SK-N-DZ (cell line): ENCODE data around the gene DENND1B.
"Not testable (repeated sequence)": the region's sequence is repeated elsewhere in the genome, so short reads cannot be mapped to it uniquely, and the experiment has no call there.

Experiments
- DNase-seq: peaks from one replicate; pipeline ENCODE4 v3.0.0-alpha.2; 2015; ENCODE audit warnings: low spot score

Gene DENND1B

GRCh38 chr1:197632005-197632404 lies 143.3 kb downstream of the DENND1B start:
- DNase-seq: no peak

GRCh38 chr1:197622371-197622770 lies 152.9 kb downstream of the DENND1B start:
- no peak for DNase-seq

DNA sequence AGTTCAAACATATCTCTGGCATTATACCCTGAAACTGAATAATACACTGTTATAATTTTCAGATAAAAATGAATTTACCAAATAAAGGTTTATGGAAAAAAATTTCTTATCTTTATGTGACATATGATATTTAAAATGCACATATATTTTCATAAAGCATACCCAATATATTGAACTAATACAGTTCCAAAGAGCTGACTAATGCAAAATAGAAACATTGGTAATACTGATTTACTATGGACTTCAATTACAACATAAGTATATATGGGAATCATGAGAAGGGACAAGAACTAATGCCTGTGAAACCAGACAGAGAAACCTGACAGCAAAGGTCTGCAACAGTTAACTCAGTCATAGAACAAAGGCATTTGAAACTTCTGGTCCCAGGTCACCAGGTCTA lies 153.5 kb downstream of the DENND1B start:
- no peak for DNase-seq

- DNase-seq: no peak
These were observed 154.5 kb downstream of the DENND1B start for GRCh38 chr1:197620714-197621163.

- DNase-seq: no peak
These were observed 156.2 kb downstream of the DENND1B start for GRCh38 chr1:197619008-197619640.

GRCh38 chr1:197618061-197618460 lies 157.2 kb downstream of the DENND1B start:
- DNase-seq: no peak

- DNase-seq: no peak
These were observed 159.6 kb downstream of the DENND1B start for GRCh38 chr1:197615693-197616011.

DNA sequence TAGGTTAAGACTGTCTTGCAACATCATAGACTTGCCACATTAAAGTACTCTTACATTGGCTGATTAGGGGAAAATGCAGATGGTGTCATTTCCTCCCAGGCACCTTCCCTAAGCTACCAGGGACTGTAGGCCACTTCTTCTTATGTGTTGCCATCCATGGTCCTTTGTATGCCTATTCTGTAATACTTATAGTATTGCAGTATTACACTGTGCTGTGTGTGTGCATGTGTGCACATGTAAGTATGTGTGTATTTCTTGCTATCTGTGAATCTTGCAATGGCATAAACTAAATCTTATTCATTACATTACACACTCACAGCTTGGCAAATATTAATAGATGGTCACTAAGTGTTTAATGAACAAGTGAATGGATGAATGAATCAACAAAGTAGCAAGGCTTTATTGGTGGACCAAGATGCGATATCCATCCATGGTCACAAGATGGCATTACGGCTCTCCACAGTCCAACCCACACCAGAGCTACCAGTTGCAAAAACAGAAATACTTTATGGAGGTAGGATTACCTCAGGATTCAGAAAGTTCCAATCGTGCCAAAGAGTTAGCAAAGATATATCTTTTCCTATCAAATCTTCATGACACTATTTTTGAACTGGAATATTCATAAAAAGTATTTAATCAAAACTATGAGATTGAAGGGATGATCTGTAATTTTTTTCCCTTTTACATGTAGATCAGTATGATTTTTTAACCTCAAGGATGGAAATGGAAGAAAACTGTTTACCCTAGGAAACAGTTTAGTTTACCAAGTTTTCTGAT lies 160.2 kb downstream of the DENND1B start:
- DNase-seq: peak; percentile 31

DNA sequence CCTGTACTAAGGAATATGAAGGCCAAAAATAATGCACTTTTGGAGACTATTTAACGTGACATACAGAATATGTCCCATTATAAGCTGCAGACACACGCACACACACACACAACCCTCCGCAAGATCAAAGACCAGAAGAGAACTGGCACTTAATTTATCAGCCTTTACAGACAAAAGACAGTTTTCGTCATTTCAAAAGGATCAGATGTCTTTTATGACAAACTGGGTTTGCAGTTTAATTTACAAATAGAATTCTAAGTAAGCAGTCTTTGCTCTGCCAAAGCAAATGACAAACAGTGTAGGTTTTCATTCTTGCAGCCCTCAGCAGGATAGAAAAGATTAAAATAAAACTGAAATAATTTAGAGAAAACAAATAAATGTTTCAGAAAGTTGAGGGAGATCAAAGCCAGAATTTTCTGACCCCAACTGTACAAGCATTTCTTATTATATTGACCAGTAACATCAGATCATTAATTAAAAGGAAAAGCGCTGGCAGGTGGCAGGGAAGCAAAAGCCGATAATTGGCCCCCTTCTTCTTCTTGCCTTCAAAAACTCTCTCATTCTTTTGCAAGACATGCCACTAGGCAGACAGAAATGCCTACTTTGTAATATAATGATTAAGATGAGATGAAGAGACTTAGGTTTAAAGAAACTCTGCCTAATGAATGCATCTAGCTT lies 169.0 kb downstream of the DENND1B start:
- no peak for DNase-seq

- DNase-seq: no peak
These were observed 171.0 kb downstream of the DENND1B start for GRCh38 chr1:197604302-197604701.

DNA sequence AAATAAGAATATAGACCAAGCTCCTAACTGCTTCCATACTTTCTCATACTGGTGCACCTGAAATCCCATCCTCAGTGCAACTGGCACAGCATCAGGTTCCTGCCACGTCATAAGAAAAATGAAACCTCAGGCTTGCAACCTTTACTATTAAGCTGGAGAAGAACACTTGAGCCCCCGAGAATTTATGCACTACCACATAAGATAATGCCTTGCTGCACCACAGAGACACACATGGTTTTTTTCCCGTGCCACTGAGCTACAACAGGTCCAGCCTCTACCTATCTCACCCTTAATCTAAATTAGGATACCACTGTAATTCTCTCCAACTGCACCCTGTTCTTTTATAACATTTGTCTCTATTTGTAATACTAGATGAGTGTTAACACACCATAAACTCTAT lies 174.5 kb downstream of the DENND1B start:
- no peak for DNase-seq

DNA sequence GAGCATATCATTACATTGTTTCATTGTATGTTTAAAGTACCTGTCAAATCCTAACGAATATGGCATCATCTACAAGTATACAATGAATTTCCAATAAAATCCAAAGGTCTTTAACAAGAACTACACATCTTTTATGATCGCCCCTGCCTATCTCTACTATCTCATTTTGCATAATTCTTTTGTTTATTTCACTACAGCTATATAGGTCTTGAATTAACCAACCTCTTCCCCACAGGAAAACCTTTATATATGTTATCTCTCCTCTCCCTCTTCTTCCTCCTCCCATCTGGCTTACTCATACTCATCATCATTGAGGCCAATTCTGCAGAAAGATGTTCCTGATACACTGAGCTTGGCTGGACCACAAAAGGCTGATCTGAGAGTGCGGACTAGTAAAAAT lies 175.5 kb downstream of the DENND1B start:
- no peak for DNase-seq

- no peak for DNase-seq
These were observed 176.3 kb downstream of the DENND1B start for GRCh38 chr1:197598935-197599334.

DNA sequence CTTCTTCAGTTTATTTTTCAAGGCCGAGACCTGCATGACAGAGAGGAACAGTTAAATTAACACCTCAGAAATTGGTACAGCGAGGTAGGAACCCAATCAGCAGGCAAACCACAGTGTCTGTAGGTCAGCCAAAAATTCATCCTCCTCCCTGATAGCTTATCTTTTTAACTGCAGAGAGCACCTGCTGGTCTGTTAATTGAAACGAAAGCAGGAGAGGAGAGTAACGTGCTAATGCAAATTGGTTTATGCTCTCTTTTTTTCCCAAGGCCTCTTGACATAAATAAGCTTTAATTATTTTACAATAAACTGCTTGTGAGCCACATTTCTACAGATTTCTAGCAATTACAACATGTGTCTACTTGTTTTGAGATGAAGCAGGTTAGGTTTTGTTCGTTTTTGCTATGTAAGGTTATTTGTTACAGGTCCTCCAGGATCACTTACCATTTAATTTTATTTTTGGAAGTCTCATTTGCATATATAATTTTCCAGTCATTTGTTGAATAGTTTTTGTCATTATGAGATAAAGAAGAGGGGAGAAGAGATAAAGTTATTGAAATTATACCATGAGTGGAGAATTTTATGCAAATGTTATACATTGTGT lies 179.9 kb downstream of the DENND1B start:
- no peak for DNase-seq

DNA sequence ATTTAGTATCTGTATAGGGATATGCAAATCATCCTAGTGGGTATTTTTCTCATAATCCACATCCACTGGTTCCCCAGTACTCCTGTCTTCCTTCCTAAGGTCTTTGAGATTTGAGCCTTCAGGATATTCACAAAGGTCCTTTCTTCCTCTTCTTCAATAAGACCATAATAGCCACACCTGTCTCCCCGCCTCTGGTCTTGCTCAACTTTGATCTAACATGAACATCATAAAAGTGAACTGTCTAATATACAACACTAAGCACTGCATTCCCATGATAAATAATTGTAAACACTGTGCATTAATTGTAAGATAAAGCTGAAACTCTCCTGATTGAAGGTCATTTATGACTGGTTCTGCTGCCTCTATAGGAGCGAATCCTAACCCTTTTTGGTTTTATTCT lies 184.6 kb downstream of the DENND1B start:
- DNase-seq: no peak

DNA sequence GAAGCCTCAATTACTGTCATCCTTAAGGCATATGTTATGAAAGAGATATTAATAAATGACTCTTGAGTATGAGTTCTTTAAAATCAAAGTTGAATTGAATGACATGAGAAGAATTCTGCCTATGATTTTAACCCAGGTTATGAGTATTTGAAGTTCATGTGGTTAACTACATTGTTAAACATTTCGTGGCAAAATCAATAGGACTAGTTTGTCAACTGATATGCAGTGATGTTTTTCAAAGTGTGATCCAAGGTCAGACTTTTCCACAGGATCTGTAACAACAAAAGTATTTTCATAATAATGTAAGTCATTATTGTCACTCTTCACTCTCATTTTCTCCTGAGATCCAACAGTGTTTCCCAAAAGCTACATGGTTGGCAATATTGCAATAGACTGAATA lies 189.5 kb downstream of the DENND1B start:
- DNase-seq: no peak

- DNase-seq: no peak
These were observed 197.7 kb downstream of the DENND1B start for GRCh38 chr1:197577580-197577979.

- DNase-seq: not testable (repeated sequence)
These were observed 199.7 kb downstream of the DENND1B start for GRCh38 chr1:197575531-197575930.

DNA sequence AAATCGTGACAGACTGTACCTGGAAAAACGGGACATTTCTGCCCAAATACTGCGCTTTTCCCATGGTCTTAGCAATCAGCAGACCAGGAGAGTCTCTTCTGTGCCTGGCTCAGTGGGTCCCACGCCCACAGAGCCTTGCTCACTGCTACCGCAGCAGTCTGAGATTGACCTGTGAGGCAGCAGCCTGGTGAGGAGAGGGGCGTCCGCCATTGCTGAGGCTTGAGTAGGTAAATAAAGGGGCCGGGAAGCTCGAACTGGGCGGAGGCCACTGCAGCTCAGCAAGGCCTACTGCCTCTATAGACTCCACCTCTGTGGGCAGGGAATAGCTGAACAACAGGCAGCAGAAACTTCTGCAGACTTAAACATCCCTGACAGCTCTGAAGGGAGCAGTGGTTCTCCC lies 203.1 kb downstream of the DENND1B start:
- peak; percentile 4 for DNase-seq

GRCh38 chr1:197567442-197567841 lies 207.8 kb downstream of the DENND1B start:
- no peak for DNase-seq

DNA sequence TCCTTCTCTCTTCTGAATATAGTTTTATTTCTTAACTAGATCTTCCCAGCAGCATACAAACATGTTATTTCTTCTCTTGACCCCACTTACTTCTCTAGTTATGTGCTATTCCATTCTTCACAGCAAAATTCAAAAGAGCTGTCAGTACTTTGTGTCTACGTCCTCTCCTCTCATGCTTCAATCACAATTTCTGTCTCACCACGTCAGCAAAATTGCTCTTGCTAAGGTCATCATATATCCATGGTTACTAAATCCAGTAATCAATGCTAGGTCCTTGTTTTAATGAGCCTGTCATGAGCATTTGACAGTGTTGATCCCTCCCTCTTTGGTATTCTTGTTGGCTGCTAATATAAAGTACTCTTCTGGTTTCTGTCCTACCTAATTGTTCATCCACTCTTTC lies 214.2 kb downstream of the DENND1B start:
- no peak for DNase-seq

GRCh38 chr1:197559655-197560054 lies 215.6 kb downstream of the DENND1B start:
- DNase-seq: no peak
